KOPT-K1 (cell line): ENCODE measurements around the gene SNAP25.

ENCODE experiments used
- H3K27ac ChIP-seq: fragments of 200-600 bp; sonication (generic); 2 replicates; pipeline ENCODE4 v1.5.1; 2016; ENCODE audit warnings: antibody characterized with exemption, mild to moderate bottlenecking, low read depth, low read length; ENCODE audit not compliant: poor library complexity, severe bottlenecking
- H3K36me3 ChIP-seq: fragments of 200-600 bp; sonication (generic); 2 replicates; pipeline ENCODE4 v1.5.1; 2017; ENCODE audit warnings: antibody characterized with exemption, mild to moderate bottlenecking, low read length, moderate library complexity; ENCODE audit not compliant: insufficient read depth
- H3K9me3 ChIP-seq: fragments of 200-600 bp; sonication (generic); 2 replicates; pipeline ENCODE4 v1.5.1; 2017; ENCODE audit warnings: antibody characterized with exemption, low read length, mild to moderate bottlenecking; ENCODE audit not compliant: insufficient read depth, poor library complexity, severe bottlenecking

Gene SNAP25

DNA sequence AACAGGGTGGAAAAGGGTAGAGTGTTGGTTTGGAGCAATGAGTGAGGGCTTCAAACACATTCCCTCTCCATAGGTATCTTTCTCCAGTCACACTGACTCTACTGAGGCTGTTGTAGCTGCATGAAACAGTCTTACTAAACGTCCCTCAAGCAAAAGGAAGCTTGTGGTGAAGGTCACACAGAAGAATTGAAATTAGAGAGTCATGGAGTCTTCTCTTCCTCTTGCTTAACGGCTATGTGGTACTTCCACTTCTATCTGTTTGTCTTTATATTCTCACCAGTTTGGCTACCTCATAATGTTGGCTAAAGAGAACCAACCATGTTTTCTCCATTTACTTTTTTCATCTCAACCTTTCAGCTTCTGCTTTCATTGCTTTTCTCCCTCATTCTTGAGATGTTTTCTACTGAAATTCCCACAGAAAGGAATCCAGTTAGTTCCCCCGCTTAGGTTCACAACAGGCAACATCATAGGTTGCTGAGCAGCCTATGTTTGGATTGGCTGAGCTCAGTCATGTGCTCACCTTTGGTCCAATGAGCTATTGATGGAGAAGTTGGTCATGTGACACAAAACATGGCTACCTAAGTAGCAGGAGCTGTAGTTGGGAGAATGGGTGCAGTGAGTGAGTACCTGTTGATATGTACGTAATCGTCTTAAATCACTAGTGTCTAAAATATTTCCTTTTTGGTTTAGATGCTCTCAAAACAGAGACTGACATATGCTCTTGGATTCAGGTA is 99.8 kb downstream of the SNAP25 start:
- Histone ChIP-seq H3K36me3 (no peaks in the 10 kb centered on the region), H3K27ac (no peak overlapping the region), H3K9me3 (no peaks in the 10 kb centered on the region)

DNA sequence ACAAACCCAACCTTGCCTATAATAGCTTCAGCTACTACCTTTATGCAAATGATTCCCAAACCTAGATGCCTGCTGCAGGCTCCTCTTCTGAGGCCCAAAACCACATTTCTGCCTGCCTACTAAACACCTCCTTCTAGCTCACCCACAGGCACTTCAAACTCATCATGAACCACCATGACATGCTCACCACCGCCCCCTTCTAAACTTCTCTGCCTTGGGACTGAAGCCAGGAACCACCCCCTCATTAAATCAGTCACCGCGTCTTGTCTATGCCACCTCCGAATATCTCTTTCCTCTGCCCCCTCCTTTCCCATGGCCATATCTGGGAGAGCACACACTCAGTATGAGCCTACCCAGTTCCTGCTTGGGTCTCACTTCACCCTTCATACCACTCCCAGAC is 101.2 kb downstream of the SNAP25 start:
- no peaks in the 10 kb centered on the region for H3K9me3 ChIP-seq
- no peaks in the 10 kb centered on the region for H3K36me3 ChIP-seq
- H3K27ac ChIP-seq, result no peak overlapping the region

DNA sequence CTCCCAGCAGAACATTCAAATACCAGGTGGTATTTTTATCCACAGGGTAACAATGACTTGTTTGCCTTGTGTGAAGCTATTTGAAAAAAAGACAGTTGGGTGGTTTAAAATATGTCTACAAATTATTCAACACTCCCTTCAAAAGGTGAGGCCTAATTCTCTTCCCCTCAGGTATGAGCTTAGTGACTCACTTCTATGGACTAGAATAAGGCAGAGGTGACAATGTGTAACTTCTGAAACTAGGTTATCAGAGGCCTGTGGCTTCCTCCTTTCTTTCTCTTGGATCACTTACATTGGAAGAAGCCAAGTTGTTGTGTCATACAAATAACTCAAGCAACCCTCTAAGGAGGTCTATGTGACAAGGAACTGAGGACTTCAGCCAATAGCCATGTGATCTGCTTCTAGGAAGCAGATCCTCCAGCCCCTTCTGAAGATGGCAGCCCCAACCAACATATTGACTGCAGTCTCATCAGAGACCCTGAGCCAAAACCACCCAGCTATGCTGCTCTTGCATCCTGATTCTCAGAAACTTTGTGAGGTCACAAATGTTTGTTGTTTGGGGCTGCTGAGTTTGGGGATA is 102.6 kb downstream of the SNAP25 start:
- Histone ChIP-seq H3K9me3 (no peaks in the 10 kb centered on the region), H3K36me3 (no peaks in the 10 kb centered on the region), H3K27ac (no peak overlapping the region)

DNA sequence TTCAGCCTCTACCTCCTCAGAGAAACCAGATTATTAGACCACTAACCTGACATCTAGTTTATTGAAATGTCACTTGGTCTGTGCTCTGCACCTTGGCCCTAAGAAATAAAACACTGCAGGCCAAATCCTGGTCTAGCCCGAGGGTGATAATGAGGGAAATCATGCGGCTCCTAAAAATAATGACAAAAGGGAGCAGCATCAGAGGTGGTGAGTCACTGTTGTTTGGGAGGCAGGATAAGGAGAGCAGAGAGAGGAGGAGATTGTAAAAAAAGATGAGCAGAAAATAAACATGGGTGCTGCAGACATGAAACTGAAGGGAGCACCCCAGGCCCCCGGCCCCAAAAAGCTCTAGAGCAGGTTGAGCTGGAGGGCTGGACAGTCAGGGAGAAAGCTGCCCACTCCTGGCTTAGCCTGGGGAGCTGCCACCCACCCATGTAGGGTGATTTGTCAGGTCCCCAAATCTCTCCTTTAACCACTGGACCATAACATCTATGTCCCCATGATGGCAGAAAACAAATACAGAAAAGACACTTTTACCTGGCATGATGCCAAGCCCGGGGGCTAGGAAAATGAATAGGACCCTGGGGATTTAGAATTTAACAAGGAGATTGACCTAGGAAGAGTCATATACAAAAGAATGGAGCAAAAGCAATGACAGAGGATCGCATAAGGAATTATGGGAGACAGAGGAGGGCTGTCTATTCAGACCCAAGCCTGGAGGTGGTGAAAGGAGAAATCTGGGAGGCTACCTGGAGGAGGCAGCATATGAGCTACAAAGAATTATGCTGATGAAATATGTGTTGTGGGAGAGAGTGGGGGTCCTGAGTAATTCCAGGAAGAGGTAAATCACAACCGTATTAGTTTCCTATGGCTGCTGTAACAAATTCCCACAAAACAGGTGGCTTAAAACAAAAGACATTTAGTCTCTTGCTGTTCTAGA is 103.7 kb downstream of the SNAP25 start:
- Histone ChIP-seq H3K27ac (no peak overlapping the region), H3K9me3 (no peaks in the 10 kb centered on the region), H3K36me3 (no peaks in the 10 kb centered on the region)

DNA sequence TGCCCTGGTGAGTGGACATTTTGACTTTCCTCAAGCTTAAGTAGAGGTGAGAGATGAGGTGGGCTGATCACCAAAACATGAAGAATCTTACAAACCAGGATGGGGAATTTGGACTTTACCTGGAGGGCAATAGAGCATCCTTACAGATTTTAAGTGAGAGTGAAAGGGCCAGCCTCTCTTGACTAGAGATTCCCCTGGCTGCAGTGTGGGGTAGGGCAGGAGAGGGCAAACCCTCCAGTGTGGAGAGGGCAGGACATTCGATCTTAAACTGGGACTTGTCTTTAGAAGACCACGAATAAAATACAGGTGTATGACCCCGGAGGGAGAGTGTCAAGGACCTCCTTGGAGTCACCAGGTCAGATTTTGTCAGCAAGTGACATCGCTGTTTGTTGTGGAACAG is 105.1 kb downstream of the SNAP25 start:
- Histone ChIP-seq H3K36me3 (no peaks in the 10 kb centered on the region), H3K27ac (no peak overlapping the region), H3K9me3 (no peaks in the 10 kb centered on the region)

DNA sequence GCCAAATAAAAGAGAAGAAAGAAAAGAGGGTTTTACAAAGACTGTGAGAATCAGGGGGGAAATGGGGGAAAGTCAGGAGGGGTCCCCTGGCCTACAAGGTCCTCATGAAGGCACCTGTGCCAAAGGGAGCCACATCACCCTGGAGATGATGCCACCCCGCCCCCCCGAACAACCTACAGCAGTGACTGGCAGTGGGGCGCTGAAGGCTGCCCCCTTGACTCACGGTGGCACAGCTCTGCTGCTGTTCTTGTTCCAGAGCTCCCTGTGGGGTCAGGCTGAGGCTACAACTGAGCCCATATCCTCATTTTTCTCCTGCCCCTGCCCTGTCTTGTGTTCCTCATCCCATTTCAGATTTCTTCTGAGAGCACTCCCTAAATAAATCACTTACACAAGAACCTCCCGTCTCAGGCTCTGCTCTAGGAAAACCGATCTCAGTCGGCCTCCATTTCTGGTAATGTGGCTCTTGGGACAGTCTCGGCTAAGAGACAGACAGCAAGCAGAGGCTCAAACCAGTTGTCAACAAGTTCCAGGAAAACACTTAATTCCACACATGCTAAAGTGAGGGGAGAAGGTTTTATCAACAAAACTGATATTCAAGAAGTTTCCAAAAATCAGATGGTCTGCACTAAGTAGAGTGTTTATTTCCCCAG is 105.7 kb downstream of the SNAP25 start:
- Histone ChIP-seq H3K36me3 (no peaks in the 10 kb centered on the region), H3K27ac (no peak overlapping the region), H3K9me3 (no peaks in the 10 kb centered on the region)

DNA sequence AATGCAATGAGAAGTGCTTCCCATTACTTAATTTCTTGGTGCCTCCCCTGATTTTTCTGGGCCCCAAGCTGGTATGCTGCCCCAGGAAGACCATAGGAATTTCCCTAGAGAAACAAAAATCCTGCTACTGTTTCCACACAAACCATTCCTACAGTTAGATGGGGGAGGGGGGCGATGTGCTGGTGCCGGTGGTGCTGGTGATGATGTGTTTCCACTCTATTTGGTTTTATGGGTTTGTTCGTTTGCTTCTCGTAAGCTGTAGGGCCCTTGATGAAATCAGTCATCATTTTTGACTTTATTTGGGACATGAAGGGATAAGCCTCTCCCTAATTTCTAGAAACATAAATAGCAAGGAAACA is 110.2 kb downstream of the SNAP25 start:
- no peaks in the 10 kb centered on the region for H3K9me3 ChIP-seq
- no peaks in the 10 kb centered on the region for H3K36me3 ChIP-seq
- no peak overlapping the region for H3K27ac ChIP-seq

DNA sequence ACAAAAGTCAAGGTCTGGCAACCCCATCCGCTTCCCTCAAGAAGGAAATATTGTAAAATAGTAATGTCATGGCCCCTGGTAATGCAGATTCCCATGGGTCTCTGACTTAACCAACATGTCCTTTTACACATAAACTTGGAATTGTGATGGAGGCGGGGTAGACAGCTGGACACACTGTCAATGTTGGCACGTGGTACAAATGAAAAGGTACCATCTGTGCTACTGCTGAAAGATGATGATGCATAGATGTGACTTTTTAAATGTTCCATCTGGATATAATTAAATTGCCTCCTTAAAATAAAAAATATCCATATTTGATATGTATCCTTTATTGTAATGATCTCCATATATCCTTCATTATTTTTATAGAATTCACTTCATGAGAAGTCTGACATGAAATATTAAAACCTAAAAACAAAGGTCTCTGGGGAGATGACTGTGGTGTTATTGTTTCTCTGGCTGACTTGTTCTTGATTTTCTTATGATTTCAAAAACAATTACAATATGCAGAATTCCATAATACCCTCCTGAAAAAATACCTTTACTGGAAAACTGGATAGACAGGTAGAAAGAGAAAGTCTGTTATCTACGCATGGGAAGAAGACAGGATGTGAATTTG is 110.9 kb downstream of the SNAP25 start:
- H3K36me3 ChIP-seq, result no peaks in the 10 kb centered on the region
- H3K9me3 ChIP-seq, result no peaks in the 10 kb centered on the region
- no peak overlapping the region for H3K27ac ChIP-seq

DNA sequence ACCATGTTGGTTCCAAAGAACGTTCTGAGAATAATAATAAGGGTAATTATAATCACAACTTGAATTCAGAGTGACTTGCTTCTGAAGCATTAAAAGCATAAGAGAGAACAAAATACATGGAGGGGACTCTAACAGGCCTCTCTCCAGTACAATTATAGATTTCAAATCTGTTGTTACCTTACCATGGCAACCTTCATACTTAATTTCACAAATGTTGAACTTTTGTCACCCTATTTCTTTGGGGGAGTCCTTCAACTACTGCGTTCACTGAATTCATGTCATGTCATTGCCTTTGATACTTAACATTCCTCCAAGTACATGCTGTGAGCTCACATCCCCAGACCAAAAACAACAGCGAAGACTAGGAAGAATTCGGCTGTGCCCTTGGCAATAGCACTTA is 111.4 kb downstream of the SNAP25 start:
- Histone ChIP-seq H3K9me3 (no peaks in the 10 kb centered on the region), H3K36me3 (no peaks in the 10 kb centered on the region), H3K27ac (no peak overlapping the region)

DNA sequence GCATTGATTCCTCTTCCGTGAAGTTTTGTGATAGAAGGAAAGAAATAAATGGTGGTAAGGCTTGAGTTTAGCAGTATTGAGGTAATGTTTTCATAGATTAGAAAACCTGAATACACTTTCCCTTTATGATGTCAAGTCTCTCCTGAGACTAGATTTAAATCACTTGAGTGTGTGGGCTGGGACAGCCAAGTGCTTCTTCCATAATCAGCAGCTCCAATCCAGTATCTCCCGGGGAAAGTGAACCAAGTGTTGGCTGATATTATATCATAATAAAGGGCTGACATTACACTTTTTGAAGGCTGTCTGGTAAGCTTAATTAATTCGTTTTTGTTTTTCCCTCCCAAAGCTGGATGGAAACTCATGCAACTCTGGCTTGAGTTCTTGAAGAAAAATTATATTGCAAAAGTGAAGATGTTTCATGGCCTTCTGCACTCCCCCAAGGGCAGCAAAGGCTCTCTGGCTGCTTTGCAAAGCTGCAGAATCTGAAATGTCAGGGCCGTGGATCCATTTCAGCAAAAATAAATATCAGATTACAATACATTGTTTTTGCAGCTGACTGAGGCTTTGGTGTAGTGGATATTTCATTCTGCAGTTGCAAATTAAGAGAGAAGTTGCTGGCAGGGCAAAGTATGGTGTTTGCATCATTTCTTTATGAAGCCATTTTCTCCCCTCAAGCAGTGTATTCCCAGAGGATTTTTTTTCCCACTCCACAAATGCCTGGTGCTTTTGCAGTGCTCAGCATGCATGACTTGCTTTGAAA is 114.2 kb downstream of the SNAP25 start:
- Histone ChIP-seq H3K9me3 (no peaks in the 10 kb centered on the region), H3K27ac (no peak overlapping the region), H3K36me3 (no peaks in the 10 kb centered on the region)

DNA sequence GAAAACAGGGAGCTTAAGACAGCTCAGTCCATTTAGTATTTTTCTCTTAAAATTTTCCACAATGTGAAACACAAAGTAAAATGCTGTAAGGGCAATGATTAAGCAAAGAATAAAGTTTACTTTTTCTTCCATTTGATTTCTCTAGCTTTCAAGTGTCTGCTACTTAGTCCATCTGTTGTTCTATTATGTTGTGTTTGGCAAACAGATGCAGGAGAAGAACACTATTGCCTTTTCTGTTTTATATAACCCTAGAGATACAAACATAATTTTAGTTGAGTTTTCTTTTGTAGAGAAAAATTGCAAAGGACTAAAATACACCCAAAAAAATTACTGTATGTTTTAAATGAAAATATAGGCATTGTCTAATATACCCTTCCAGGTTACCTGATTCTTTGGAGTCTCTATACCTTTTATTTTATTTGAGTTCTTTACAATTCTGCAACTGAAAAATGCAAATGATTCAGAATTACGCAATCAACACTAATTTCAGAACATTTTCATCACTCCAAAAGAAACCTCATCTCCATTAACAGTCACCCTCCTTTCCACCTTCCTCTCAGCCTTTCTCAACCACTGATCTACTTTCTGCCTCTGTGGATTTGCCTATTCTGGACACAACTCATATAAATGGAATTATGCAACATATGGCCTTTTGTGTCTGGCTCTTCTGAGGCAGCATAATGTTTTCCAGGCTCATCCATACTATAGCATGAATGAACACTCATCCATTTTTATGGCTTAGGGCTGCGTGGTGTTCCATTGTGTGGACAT is 118.5 kb downstream of the SNAP25 start:
- H3K27ac ChIP-seq, result no peak overlapping the region
- peaks cover 12% of the 10 kb centered on the region for H3K9me3 ChIP-seq
- no peaks in the 10 kb centered on the region for H3K36me3 ChIP-seq

DNA sequence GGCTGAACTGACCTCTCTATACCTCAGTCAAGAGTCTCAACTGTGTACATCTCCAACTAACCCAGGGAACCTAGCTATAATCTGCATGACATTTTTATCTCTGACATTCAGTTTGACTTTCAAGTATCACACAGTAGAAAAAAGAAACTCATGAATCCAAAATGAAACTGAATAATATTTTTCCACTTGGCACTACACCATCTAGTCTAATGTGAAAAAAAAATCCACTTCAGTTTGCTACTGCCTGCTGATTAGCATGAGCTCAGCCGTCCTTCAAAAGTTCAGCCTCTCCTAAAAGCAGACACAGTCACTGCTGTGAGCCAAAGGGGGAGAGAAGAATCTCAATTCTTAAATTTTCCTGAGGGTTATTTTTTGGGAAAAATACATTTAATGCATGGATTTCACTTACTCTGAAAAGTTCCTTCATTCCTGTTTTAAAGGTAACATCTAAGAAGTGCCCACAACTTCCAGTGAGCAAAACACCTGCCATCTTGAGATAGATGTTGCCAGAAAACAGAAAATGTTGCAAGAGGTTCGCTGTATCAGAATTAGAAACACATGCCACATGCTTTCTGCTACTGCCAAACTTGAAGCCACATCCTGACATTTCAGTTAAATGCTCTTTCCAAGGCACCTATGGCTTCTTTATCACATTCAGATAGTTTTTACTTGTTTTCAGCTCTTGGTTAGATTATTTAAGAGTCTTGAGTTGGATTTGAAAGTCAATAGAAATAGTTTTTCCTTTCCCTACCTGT is 120.0 kb downstream of the SNAP25 start:
- Histone ChIP-seq H3K36me3 (no peaks in the 10 kb centered on the region), H3K27ac (no peak overlapping the region), H3K9me3 (peaks cover 15% of the 10 kb centered on the region)

DNA sequence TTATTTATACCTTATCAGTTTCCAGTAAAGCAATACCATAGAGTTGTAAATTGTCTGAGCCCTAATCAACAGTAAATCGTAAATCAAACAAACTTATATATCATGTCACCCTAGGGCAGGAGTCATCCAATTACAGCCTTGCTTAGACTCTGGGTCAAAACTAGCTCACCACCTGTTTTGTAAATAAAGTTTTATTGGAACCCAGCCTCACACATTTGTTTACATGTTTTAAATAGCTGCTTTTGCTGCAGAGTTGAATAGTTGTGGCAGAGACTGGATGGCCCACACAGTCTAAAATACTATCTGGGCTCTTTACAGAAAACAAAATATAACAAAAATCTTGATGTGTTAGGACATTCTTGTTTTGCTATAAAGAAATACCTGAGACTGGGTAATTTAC is 121.0 kb downstream of the SNAP25 start:
- Histone ChIP-seq H3K9me3 (peaks cover 15% of the 10 kb centered on the region), H3K27ac (no peak overlapping the region), H3K36me3 (no peaks in the 10 kb centered on the region)
